Uterus (tissue), 2 donors: ENCODE results near the gene ZNF346.

Experiments used
- CTCF ChIP-seq, 4 experiments: fragments of 200-600 bp in 2 of 4; fragments of 450-650 bp in 2 of 4; sonication (generic) in 2 of 4; IDR thresholded peaks; one replicate each; pipeline ENCODE4 v1.5.1; 2016 to 2019; ENCODE audit warnings: antibody characterized with exemption in 4 of 4, mild to moderate bottlenecking in 2 of 4, moderate library complexity in 1 of 4
- POLR2A ChIP-seq, 2 donors: fragments of 450-650 bp; IDR thresholded peaks; one replicate each; pipeline ENCODE4 v1.6.1; 2016; ENCODE audit warnings: antibody characterized with exemption in 2 of 2, mild to moderate bottlenecking in 1 of 2, moderate library complexity in 1 of 2

- TF ChIP-seq CTCF (IDR thresholded peaks at IDR 0.05), result peak; percentile 38 to 73 (median 48)
- TF ChIP-seq POLR2A (IDR thresholded peaks at IDR 0.05), result no peak
Observed at GRCh38 chr5:177005619-177006264, 16.8 kb upstream of the ZNF346 start.
